ENCODE results near the gene HADHB.
"Not testable (repeated sequence)": the region's sequence is repeated elsewhere in the genome, so short reads cannot be mapped to it uniquely, and the experiment has no call there.

Gene HADHB

GRCh38 chr2:26330114-26330549 is 85.4 kb downstream of the HADHB start:
- peak; percentile 78 for DNase-seq (ENCODE audit: low spot score)

GRCh38 chr2:26330604-26331003 is 85.9 kb downstream of the HADHB start:
- DNase-seq (ENCODE audit: low spot score): no peak

GRCh38 chr2:26331321-26331720 is 86.6 kb downstream of the HADHB start:
- not testable (repeated sequence) for DNase-seq (ENCODE audit: low spot score)

GRCh38 chr2:26333293-26333692 is 88.6 kb downstream of the HADHB start:
- no peak for DNase-seq (ENCODE audit: low spot score)

GRCh38 chr2:26335231-26335630 is 90.5 kb downstream of the HADHB start:
- no peak for DNase-seq (ENCODE audit: low spot score)

GRCh38 chr2:26336719-26337118 is 92.0 kb downstream of the HADHB start:
- no peak for DNase-seq (ENCODE audit: low spot score)

GRCh38 chr2:26337298-26337697 is 92.6 kb downstream of the HADHB start:
- DNase-seq (ENCODE audit: low spot score): no peak
